Endodermal cell (in vitro differentiated cells): ENCODE measurements around the gene GCNT2. TPM values are rescaled to one million over a fixed set of nuclear protein-coding genes. Genes with fewer than 3 reads are reported as not detected.
"Not testable (repeated sequence)": the region's sequence is repeated elsewhere in the genome, so short reads cannot be mapped to it uniquely, and the experiment has no call there.

Experiments
- DNase-seq: peaks from one replicate; pipeline ENCODE4 v3.0.0-alpha.2; 2017
- H3K27ac ChIP-seq: 2 replicates; pipeline ENCODE4 v1.5.1; 2013; ENCODE audit warnings: mild to moderate bottlenecking, low read depth, low read length, moderate library complexity
- H3K27me3 ChIP-seq: 2 replicates; pipeline ENCODE4 v1.6.1; 2013; ENCODE audit warnings: mild to moderate bottlenecking, low read length, moderate library complexity; ENCODE audit not compliant: insufficient read depth, control insufficient read depth, poor library complexity, severe bottlenecking
- H3K36me3 ChIP-seq: 2 replicates; pipeline ENCODE4 v1.7.0; 2013; ENCODE audit warnings: mild to moderate bottlenecking, low read length, moderate library complexity; ENCODE audit not compliant: control insufficient read depth, insufficient read depth
- H3K4me1 ChIP-seq: one replicate; pipeline ENCODE4 v1.7.0; 2013; ENCODE audit warnings: low read length; ENCODE audit not compliant: control insufficient read depth, insufficient read depth
- H3K4me3 ChIP-seq: 2 replicates; pipeline ENCODE4 v1.5.1; 2013; ENCODE audit warnings: mild to moderate bottlenecking, low read length, moderate library complexity
- H3K9ac ChIP-seq: 2 replicates; pipeline ENCODE4 v1.6.1; 2013; ENCODE audit warnings: mild to moderate bottlenecking, low read length, moderate library complexity; ENCODE audit not compliant: poor library complexity, severe bottlenecking; ENCODE audit errors: extremely low read depth
- H3K9me3 ChIP-seq: 2 replicates; pipeline ENCODE4 v1.6.1; 2013; ENCODE audit warnings: mild to moderate bottlenecking, low read length, moderate library complexity; ENCODE audit not compliant: control insufficient read depth
- H3K27ac Mint-ChIP-seq: 2 replicates; pipeline ENCODE4 v1.8.0; 2020; ENCODE audit warnings: mixed read lengths
- H3K27me3 Mint-ChIP-seq: 2 replicates; pipeline ENCODE4 v1.8.0; 2021; ENCODE audit warnings: mild to moderate bottlenecking, mixed read lengths; ENCODE audit not compliant: insufficient read depth
- H3K36me3 Mint-ChIP-seq: 2 replicates; pipeline ENCODE4 v1.8.0; 2020; ENCODE audit warnings: low read depth, mixed read lengths
- H3K4me1 Mint-ChIP-seq: 2 replicates; pipeline ENCODE4 v1.8.0; 2020; ENCODE audit warnings: mixed read lengths
- H3K4me3 Mint-ChIP-seq: 2 replicates; pipeline ENCODE4 v1.8.0; 2020; ENCODE audit warnings: mild to moderate bottlenecking, moderate library complexity, mixed read lengths
- H3K9me3 Mint-ChIP-seq: 2 replicates; pipeline ENCODE4 v1.8.0; 2020; ENCODE audit warnings: mild to moderate bottlenecking, mixed read lengths
- WGBS, 2 experiments: methylation state at CpG; one replicate each; pipeline versions ENCODE4 v1.1.5 to v1.1.7; 2013; ENCODE audit warnings: missing lambda C conversion rate in 2 of 2, mixed read lengths in 1 of 2; ENCODE audit not compliant: insufficient coverage in 1 of 2, insufficient read length in 1 of 2; 5-methylcytosine and 5-hydroxymethylcytosine counted together
- total RNA-seq, 2 donors: library from RNA; stranded (reverse); fragmentation: NEBNext Ultra II Directional in 1 of 2; extraction: Animal tissue kit (Norgen Biotek cat#: 25700) in 1 of 2; gene quantifications; 2 replicates in 1 of 2; 3 replicates in 1 of 2; pipeline ENCODE4 v1.2.1, GENCODE V29; 2021
- TF ChIP-seq, protein P1 (sequence below): fragments of 200-600 bp; sonication (generic); conservative IDR thresholded peaks from 2 replicates; pipeline ENCODE4 v1.5.0; 2021; ENCODE audit warnings: antibody characterized with exemption, mild to moderate bottlenecking

Gene GCNT2
- total RNA-seq, 2 donors from 2014 or later, result 23.3 to 24.9 TPM

DNA sequence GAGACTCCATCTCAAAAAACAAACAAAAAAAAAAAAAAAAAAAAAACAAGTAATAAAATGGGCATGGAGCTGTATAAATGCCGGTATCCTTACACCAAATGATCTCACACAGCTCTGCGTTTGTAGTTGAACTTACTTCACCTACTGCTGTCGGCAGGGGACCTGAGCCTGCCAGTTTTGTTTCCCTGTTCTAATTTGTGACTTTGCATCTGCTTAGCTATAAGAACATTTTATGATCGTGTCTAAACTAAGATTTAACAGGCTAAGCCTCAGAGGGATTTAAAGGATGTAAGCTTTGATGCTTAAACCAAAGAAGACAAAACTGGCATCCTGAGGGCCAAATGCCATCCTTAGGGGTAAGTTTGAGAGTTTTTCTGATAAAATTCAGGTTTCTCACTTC lies 58.7 kb downstream of the GCNT2 start:
- Histone ChIP-seq H3K4me3 (no peak overlapping the region), H3K36me3 (no peaks in the 10 kb centered on the region), H3K9ac (no peak overlapping the region), H3K4me1 (peaks cover 14% of the 10 kb centered on the region), H3K27me3 (no peaks in the 10 kb centered on the region), H3K27ac (no peak overlapping the region), H3K9me3 (peaks cover 5% of the 10 kb centered on the region)
- H3K27me3 Mint-ChIP-seq, result no peaks in the 10 kb centered on the region
- DNase-seq, result no peak
- TF ChIP-seq, protein P1, sequence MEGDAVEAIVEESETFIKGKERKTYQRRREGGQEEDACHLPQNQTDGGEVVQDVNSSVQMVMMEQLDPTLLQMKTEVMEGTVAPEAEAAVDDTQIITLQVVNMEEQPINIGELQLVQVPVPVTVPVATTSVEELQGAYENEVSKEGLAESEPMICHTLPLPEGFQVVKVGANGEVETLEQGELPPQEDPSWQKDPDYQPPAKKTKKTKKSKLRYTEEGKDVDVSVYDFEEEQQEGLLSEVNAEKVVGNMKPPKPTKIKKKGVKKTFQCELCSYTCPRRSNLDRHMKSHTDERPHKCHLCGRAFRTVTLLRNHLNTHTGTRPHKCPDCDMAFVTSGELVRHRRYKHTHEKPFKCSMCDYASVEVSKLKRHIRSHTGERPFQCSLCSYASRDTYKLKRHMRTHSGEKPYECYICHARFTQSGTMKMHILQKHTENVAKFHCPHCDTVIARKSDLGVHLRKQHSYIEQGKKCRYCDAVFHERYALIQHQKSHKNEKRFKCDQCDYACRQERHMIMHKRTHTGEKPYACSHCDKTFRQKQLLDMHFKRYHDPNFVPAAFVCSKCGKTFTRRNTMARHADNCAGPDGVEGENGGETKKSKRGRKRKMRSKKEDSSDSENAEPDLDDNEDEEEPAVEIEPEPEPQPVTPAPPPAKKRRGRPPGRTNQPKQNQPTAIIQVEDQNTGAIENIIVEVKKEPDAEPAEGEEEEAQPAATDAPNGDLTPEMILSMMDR, result no peak
- H3K27ac Mint-ChIP-seq, result no peak overlapping the region
- peaks cover 4% of the 10 kb centered on the region for H3K9me3 Mint-ChIP-seq
- H3K4me1 Mint-ChIP-seq, result peaks cover 55% of the 10 kb centered on the region
- no peak overlapping the region for H3K4me3 Mint-ChIP-seq
- H3K36me3 Mint-ChIP-seq, result peaks cover 2% of the 10 kb centered on the region
- 79 to 88% methylated on average over 4 of the region's 4 CpGs for WGBS, 2 experiments

DNA sequence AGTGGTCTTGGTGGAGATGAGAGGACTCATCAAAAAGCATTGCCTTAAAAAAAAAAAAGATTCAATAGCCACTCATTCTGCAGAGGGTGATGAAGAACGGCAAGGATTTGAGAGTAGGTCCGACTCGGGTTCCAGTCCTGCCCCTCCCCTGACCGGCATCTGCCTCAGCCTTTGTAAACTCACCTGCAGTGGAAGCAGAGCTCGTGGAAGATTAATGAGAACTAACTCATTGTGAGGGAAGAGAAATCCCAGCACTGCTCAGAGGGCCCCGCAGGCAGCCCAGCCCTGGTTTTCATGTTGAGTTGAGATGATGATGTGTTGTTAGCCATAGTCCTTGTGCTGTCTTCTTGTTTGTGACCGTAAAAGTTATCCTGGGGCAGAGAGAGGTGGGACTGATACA lies 59.4 kb downstream of the GCNT2 start:
- H3K4me1 Mint-ChIP-seq, result peaks cover 55% of the 10 kb centered on the region
- Histone ChIP-seq H3K4me1 (peaks cover 18% of the 10 kb centered on the region), H3K27ac (no peak overlapping the region), H3K9ac (no peak overlapping the region), H3K27me3 (no peaks in the 10 kb centered on the region), H3K4me3 (no peak overlapping the region), H3K9me3 (peaks cover 5% of the 10 kb centered on the region), H3K36me3 (no peaks in the 10 kb centered on the region)
- H3K9me3 Mint-ChIP-seq, result peaks cover 4% of the 10 kb centered on the region
- H3K27me3 Mint-ChIP-seq, result no peaks in the 10 kb centered on the region
- H3K36me3 Mint-ChIP-seq, result peaks cover 2% of the 10 kb centered on the region
- H3K4me3 Mint-ChIP-seq, result no peak overlapping the region
- WGBS, 2 experiments, result 72 to 76% methylated on average over 4 to 7 of the region's 7 CpGs
- no peak for DNase-seq
- TF ChIP-seq, protein P1, result no peak
- no peak overlapping the region for H3K27ac Mint-ChIP-seq

- H3K27ac ChIP-seq, H3K36me3 ChIP-seq, H3K9me3 Mint-ChIP-seq, H3K9ac ChIP-seq, H3K36me3 Mint-ChIP-seq, H3K27me3 ChIP-seq, H3K27me3 Mint-ChIP-seq, DNase-seq, H3K4me3 Mint-ChIP-seq, H3K4me3 ChIP-seq, H3K9me3 ChIP-seq, H3K27ac Mint-ChIP-seq: not testable (repeated sequence)
- 82 to 94% methylated on average over 2 to 3 of the region's 4 CpGs for WGBS, 2 experiments
- H3K4me1 ChIP-seq, result peaks cover 18% of the 10 kb centered on the region
- peaks cover 58% of the 10 kb centered on the region for H3K4me1 Mint-ChIP-seq
Measured at GRCh38 chr6:10581402-10581801, 60.3 kb downstream of the GCNT2 start.
